Fibroblast of lung (primary cell): ENCODE measurements around the gene RNF217. TPM values are rescaled to one million over a fixed set of nuclear protein-coding genes. Genes with fewer than 3 reads are reported as not detected.
"Not testable (repeated sequence)": the region's sequence is repeated elsewhere in the genome, so short reads cannot be mapped to it uniquely, and the experiment has no call there.

Experiments used
- DNase-seq, 2 donors: peaks; one replicate each; pipeline versions ENCODE4 v3.0.0 to v3.0.0-alpha.2; 2010; ENCODE audit warnings: low read depth in 2 of 2
- H2AFZ ChIP-seq: 2 replicates; pipeline ENCODE4 v1.5.1; 2012; ENCODE audit warnings: low read length, control low read depth, inconsistent platforms
- H3K27ac ChIP-seq: 2 replicates; pipeline ENCODE4 v1.5.1; 2011; ENCODE audit warnings: low read length, control low read depth; ENCODE audit not compliant: insufficient read depth
- H3K27me3 ChIP-seq: 2 replicates; pipeline ENCODE4 v1.5.1; 2011; ENCODE audit warnings: mild to moderate bottlenecking, low read length; ENCODE audit not compliant: control insufficient read depth, insufficient read depth
- H3K36me3 ChIP-seq: 2 replicates; pipeline ENCODE4 v1.5.1; 2011; ENCODE audit warnings: low read length; ENCODE audit not compliant: control insufficient read depth, insufficient read depth
- H3K4me1 ChIP-seq: 2 replicates; pipeline ENCODE4 v1.5.1; 2011; ENCODE audit warnings: low read length; ENCODE audit not compliant: control insufficient read depth, insufficient read depth; ENCODE audit errors: extremely low read depth
- H3K4me2 ChIP-seq: 2 replicates; pipeline ENCODE4 v1.5.1; 2011; ENCODE audit warnings: low read length, control low read depth; ENCODE audit not compliant: insufficient read depth; ENCODE audit errors: extremely low read depth
- H3K4me3 ChIP-seq, 4 experiments: fragments of 200-600 bp in 1 of 4; sonication (generic) in 1 of 4; replicated peaks in 1 of 4; 2 replicates each; pipeline ENCODE4 v1.5.1; 2011 to 2016; ENCODE audit warnings: low read length in 4 of 4, low read depth in 3 of 4, mild to moderate bottlenecking in 3 of 4, control low read depth in 2 of 4, inconsistent platforms in 1 of 4, mixed read lengths in 1 of 4; ENCODE audit not compliant: insufficient read depth in 1 of 4; ENCODE audit errors: control extremely low read depth in 1 of 4
- H3K79me2 ChIP-seq: 2 replicates; pipeline ENCODE4 v1.5.1; 2012; ENCODE audit warnings: mild to moderate bottlenecking, low read length, inconsistent platforms; ENCODE audit not compliant: control insufficient read depth, insufficient read depth
- H3K9ac ChIP-seq: 2 replicates; pipeline ENCODE4 v1.5.1; 2011; ENCODE audit warnings: mild to moderate bottlenecking, low read length, control low read depth; ENCODE audit not compliant: insufficient read depth
- H3K9me3 ChIP-seq: 2 replicates; pipeline ENCODE4 v1.5.1; 2012; ENCODE audit warnings: low read depth, low read length; ENCODE audit not compliant: control insufficient read depth, insufficient read depth
- H4K20me1 ChIP-seq: 2 replicates; pipeline ENCODE4 v1.5.1; 2011; ENCODE audit warnings: low read length; ENCODE audit not compliant: control insufficient read depth, insufficient read depth; ENCODE audit errors: extremely low read depth
- CTCF ChIP-seq, 2 donors: IDR thresholded peaks in 1 of 2; conservative IDR thresholded peaks in 1 of 2; 1 replicate in 1 of 2; 2 replicates in 1 of 2; pipeline ENCODE4 v1.5.1; 2011 to 2012; ENCODE audit warnings: low read length in 2 of 2, control low read depth in 1 of 2, inconsistent platforms in 1 of 2, low read depth in 1 of 2, mild to moderate bottlenecking in 1 of 2
- EZH2 ChIP-seq: IDR thresholded peaks from 2 replicates; pipeline ENCODE4 v1.5.1; 2012; ENCODE audit warnings: low read length, control low read depth, mild to moderate bottlenecking; ENCODE audit errors: missing control alignments
- polyA plus RNA-seq, 2 donors: library from polyadenylated mRNA; depleted of rRNA in 1 of 2; stranded (reverse) in 1 of 2; unstranded in 1 of 2; fragments of >200 nt; gene quantifications; 2 replicates each; pipeline ENCODE4 v1.2.1, GENCODE V29; 2011 to 2012; ENCODE audit warnings: missing spikeins in 1 of 2
- total RNA-seq: library from RNA; depleted of rRNA; stranded (reverse); fragments of >200 nt; gene quantifications from 2 replicates; pipeline ENCODE4 v1.2.1, GENCODE V29; 2014

RNF217 gene
- total and polyA plus RNA-seq, 2 donors (not counting 1 experiment from before 2014, with no cell fraction given): 13.2 to 19.5 TPM

DNA sequence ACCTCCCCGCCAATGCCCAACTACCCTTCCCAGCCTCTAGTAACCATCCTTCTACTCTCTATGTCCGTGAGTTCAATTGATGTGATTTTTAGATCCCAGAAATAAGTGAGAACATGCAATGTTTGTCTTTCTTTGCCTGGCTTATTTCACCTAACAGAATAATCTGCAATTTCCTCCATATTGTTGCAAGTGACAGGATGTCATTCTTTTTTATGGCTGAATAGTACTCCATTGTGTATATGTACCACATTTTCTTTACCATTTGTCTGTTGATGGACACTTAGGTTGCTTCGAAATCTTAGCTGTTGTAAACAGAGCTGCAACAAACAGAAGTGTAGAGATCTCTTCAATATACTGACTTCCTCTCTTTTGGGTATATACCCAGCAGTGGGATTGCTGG, 65.0 kb downstream of the RNF217 start:
- Histone ChIP-seq H3K9me3 (no peaks in the 10 kb centered on the region), H3K9ac (no peak overlapping the region), H3K27me3 (no peaks in the 10 kb centered on the region), H3K27ac (no peak overlapping the region), H3K4me2 (no peak overlapping the region), H4K20me1 (no peaks in the 10 kb centered on the region), H3K4me1 (no peaks in the 10 kb centered on the region), H3K36me3 (no peaks in the 10 kb centered on the region), H2AFZ (no peak overlapping the region), H3K4me3 (no peak overlapping the region), H3K79me2 (no peaks in the 10 kb centered on the region)
- DNase-seq: no peak
- TF ChIP-seq EZH2 (no peak), CTCF (conservative IDR thresholded peaks at IDR 0.05 in 1 of 2, IDR thresholded peaks at IDR 0.05 in 1 of 2; ENCODE audit: low read depth in 1 of 2, low read length in 2 of 2) (no peak)

DNA sequence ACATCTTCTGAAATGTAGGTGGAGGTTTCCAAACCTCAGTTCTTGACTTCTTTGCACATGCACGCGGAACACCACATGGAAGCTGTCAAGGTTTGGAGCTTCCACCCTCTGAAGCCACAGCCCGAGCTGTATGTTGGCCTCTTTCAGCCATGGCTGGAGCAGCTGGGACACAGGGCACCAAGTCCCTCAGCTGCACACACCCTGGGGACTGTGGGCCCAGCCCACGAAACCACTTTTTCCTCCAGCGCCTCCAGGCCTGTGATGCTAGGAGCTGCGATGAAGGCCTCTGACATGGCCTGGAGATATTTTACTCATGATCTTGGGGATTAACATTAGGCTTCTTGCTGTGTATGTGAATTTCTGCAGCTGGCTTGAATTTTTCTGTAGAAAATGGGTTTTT, 68.7 kb downstream of the RNF217 start:
- TF ChIP-seq CTCF (conservative IDR thresholded peaks at IDR 0.05 in 1 of 2, IDR thresholded peaks at IDR 0.05 in 1 of 2; ENCODE audit: low read depth in 1 of 2, low read length in 2 of 2) (no peak), EZH2 (no peak)
- Histone ChIP-seq H3K4me1 (no peaks in the 10 kb centered on the region), H3K4me3 (no peak overlapping the region), H3K9ac (no peak overlapping the region), H4K20me1 (no peaks in the 10 kb centered on the region), H3K27me3 (no peaks in the 10 kb centered on the region), H3K36me3 (no peaks in the 10 kb centered on the region), H3K9me3 (no peaks in the 10 kb centered on the region), H3K4me2 (no peak overlapping the region), H3K79me2 (no peaks in the 10 kb centered on the region), H2AFZ (no peak overlapping the region), H3K27ac (no peak overlapping the region)
- no peak for DNase-seq

DNA sequence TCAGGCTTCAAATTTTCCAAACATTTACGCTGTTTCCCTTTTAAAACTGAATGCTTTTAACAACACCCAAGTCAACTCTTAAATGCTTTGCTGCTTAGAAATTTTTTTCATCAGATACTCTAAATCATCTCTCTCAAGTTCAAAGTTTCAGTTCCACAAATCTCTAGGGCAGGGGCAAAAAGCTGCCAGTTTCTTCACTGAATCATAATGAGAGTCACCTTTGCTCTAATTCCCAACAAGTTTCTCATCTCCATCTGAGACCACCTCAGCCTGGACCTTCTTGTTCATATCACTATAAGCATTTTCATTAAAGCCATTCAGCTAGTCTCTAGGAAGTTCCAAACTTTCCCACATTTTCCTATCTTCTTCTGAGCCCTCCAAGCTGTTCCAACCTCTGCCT, 69.1 kb downstream of the RNF217 start:
- Histone ChIP-seq H3K79me2 (no peaks in the 10 kb centered on the region), H3K9ac (no peak overlapping the region), H3K27me3 (no peaks in the 10 kb centered on the region), H3K9me3 (no peaks in the 10 kb centered on the region), H2AFZ (no peak overlapping the region), H3K4me1 (no peaks in the 10 kb centered on the region), H3K4me2 (no peak overlapping the region), H3K27ac (no peak overlapping the region), H3K36me3 (no peaks in the 10 kb centered on the region), H3K4me3 (no peak overlapping the region), H4K20me1 (no peaks in the 10 kb centered on the region)
- no peak for DNase-seq
- TF ChIP-seq EZH2 (no peak), CTCF (conservative IDR thresholded peaks at IDR 0.05 in 1 of 2, IDR thresholded peaks at IDR 0.05 in 1 of 2; ENCODE audit: low read depth in 1 of 2, low read length in 2 of 2) (no peak)

- not testable (repeated sequence) for H3K9ac ChIP-seq, H3K27ac ChIP-seq, H3K79me2 ChIP-seq
Observed at GRCh38 chr6:125034929-125035328, 72.7 kb downstream of the RNF217 start.

GRCh38 chr6:125036486-125036885, 74.2 kb downstream of the RNF217 start:
- H3K79me2 ChIP-seq, DNase-seq, H3K36me3 ChIP-seq, H3K4me2 ChIP-seq, H4K20me1 ChIP-seq, H3K9ac ChIP-seq, H3K27me3 ChIP-seq, H3K27ac ChIP-seq, H3K4me1 ChIP-seq, H3K4me3 ChIP-seq, H2AFZ ChIP-seq, H3K9me3 ChIP-seq: not testable (repeated sequence)

More at GRCh38 chr6:125034929-125035328, 72.7 kb downstream of the RNF217 start:
- not testable (repeated sequence) for H3K27me3 ChIP-seq, H3K4me3 ChIP-seq, H3K4me2 ChIP-seq, H3K36me3 ChIP-seq, H2AFZ ChIP-seq, DNase-seq, H4K20me1 ChIP-seq, H3K9me3 ChIP-seq, H3K4me1 ChIP-seq
